ENCODE measurements around the gene LARGE1.

LARGE1 gene

DNA sequence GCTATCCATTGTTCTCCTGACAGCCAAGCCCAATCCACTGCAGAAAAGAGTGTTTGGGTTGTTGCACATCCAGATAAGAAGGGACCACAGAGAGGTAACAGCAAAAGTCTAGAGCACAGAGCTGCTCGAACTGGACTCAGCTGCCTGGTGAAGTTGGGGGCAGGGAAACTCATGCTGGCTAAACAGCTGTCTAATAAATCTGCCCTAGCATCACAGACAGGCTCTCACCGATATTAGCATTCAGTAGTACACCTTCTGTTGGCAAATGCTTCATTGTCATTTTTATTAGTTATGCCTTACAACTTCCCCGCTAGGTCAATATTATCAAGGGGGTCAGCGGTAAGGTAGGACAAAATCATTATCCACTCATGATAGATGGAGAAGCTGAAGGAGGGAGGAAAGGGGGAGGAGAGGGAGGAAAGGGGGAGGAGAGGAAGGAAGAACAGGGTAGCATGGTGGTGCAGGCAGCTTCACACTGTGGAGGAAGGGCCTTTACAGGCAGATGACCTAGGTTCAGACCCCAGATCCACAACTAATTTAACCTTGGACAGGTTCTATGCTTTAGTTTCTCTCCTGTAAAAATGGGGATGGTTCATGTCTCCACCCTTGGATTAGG is 102.7 kb downstream of the LARGE1 start:
- no peak for DNase-seq (ENCODE audit: low read depth)
- TF ChIP-seq CTCF (conservative IDR thresholded peaks at IDR 0.05; ENCODE audit: low read length): no peak
- no peak overlapping the region for H3K4me3 ChIP-seq (ENCODE audit: low read length)

GRCh38 chr22:33812360-33812977 is 107.8 kb downstream of the LARGE1 start:
- H3K4me3 ChIP-seq (ENCODE audit: low read length): no peak overlapping the region
- DNase-seq (ENCODE audit: low read depth): no peak
- TF ChIP-seq CTCF (conservative IDR thresholded peaks at IDR 0.05; ENCODE audit: low read length): no peak

- no peak overlapping the region for H3K4me3 ChIP-seq (ENCODE audit: low read length)
- peak; percentile 80 for DNase-seq (ENCODE audit: low read depth)
- no peak for TF ChIP-seq CTCF (conservative IDR thresholded peaks at IDR 0.05; ENCODE audit: low read length)
Observed at GRCh38 chr22:33811686-33812085, 108.6 kb downstream of the LARGE1 start.

DNA sequence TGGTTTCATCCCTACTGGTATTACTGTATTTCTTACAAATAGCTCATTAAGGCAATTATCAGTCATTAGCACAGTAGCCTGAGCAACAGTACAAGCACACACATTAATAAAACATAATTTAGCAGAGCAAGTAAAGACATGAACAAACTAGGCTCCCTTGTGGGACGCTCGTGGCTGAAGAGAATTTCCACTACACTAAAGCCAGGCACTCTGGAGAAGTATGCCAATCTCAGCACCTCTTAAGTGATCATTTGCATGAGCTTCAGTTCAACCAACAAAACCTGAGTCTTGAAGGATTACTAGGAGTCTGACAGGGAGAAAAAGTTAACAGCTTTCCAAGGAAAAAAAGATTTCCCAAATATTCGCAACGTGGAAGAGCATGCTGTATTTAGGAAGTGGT is 109.1 kb downstream of the LARGE1 start:
- no peak for TF ChIP-seq CTCF (conservative IDR thresholded peaks at IDR 0.05; ENCODE audit: low read length)
- no peak overlapping the region for H3K4me3 ChIP-seq (ENCODE audit: low read length)
- DNase-seq (ENCODE audit: low read depth): no peak

- H3K4me3 ChIP-seq (ENCODE audit: low read length): no peak overlapping the region
- DNase-seq (ENCODE audit: low read depth): peak; percentile 40
- no peak for TF ChIP-seq CTCF (conservative IDR thresholded peaks at IDR 0.05; ENCODE audit: low read length)
Observed at GRCh38 chr22:33807470-33807869, 112.8 kb downstream of the LARGE1 start.

GRCh38 chr22:33806191-33806590 is 114.1 kb downstream of the LARGE1 start:
- DNase-seq (ENCODE audit: low read depth): peak; percentile 13
- no peak overlapping the region for H3K4me3 ChIP-seq (ENCODE audit: low read length)
- no peak for TF ChIP-seq CTCF (conservative IDR thresholded peaks at IDR 0.05; ENCODE audit: low read length)
